HL-60 (cell line): ENCODE measurements around the gene SOCS2.

ENCODE experiments used
- POLR2AphosphoS5 ChIP-seq: IDR thresholded peaks from 2 replicates; pipeline ENCODE4 v1.6.1; 2012; ENCODE audit warnings: low read depth
- TF ChIP-seq, protein P1 (sequence below): IDR thresholded peaks from one replicate; pipeline ENCODE4 v1.5.1; 2011; ENCODE audit warnings: low read length, control low read depth, inconsistent platforms; ENCODE audit not compliant: insufficient read depth
- TF ChIP-seq, protein P2 (sequence below): IDR thresholded peaks from 2 replicates; pipeline ENCODE4 v1.6.1; 2012; ENCODE audit warnings: low read depth; ENCODE audit not compliant: insufficient replicate concordance

DNA sequence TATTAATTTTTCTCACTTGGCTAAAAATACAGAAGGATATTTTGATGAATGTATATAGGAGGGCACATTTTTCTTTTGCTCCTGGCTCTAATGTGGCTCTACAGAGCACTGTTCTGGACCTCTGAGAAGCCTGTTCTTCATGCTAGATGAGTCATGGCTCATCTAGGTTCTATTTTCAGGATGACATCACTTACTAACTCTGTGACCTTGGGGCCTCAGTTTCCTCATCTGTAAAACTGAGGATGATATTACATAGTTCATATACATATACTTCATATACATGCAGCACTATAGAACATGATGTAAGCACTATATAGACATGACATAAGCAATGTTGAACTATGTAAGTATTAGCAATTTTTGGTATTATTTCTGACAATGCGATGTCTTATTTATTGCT is 35.8 kb downstream of the SOCS2 start:
- TF ChIP-seq, protein P1, sequence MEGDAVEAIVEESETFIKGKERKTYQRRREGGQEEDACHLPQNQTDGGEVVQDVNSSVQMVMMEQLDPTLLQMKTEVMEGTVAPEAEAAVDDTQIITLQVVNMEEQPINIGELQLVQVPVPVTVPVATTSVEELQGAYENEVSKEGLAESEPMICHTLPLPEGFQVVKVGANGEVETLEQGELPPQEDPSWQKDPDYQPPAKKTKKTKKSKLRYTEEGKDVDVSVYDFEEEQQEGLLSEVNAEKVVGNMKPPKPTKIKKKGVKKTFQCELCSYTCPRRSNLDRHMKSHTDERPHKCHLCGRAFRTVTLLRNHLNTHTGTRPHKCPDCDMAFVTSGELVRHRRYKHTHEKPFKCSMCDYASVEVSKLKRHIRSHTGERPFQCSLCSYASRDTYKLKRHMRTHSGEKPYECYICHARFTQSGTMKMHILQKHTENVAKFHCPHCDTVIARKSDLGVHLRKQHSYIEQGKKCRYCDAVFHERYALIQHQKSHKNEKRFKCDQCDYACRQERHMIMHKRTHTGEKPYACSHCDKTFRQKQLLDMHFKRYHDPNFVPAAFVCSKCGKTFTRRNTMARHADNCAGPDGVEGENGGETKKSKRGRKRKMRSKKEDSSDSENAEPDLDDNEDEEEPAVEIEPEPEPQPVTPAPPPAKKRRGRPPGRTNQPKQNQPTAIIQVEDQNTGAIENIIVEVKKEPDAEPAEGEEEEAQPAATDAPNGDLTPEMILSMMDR = no peak
- TF ChIP-seq, protein P2, sequence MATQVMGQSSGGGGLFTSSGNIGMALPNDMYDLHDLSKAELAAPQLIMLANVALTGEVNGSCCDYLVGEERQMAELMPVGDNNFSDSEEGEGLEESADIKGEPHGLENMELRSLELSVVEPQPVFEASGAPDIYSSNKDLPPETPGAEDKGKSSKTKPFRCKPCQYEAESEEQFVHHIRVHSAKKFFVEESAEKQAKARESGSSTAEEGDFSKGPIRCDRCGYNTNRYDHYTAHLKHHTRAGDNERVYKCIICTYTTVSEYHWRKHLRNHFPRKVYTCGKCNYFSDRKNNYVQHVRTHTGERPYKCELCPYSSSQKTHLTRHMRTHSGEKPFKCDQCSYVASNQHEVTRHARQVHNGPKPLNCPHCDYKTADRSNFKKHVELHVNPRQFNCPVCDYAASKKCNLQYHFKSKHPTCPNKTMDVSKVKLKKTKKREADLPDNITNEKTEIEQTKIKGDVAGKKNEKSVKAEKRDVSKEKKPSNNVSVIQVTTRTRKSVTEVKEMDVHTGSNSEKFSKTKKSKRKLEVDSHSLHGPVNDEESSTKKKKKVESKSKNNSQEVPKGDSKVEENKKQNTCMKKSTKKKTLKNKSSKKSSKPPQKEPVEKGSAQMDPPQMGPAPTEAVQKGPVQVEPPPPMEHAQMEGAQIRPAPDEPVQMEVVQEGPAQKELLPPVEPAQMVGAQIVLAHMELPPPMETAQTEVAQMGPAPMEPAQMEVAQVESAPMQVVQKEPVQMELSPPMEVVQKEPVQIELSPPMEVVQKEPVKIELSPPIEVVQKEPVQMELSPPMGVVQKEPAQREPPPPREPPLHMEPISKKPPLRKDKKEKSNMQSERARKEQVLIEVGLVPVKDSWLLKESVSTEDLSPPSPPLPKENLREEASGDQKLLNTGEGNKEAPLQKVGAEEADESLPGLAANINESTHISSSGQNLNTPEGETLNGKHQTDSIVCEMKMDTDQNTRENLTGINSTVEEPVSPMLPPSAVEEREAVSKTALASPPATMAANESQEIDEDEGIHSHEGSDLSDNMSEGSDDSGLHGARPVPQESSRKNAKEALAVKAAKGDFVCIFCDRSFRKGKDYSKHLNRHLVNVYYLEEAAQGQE = no peak
- no peak for TF ChIP-seq POLR2AphosphoS5
